HEK293 (cell line): ENCODE data around the gene SH3GL1.
A peak's percentile ranks its signal among the peaks of the same experiment; 100 is the strongest.

ENCODE experiments used
- GLI4 ChIP-seq: fragments of 450-650 bp; formaldehyde crosslinking; IDR thresholded peaks from 2 replicates; pipeline ENCODE4 v1.5.1; 2016; ENCODE audit warnings: missing biosample characterization, missing genetic modification characterization
- KLF10 ChIP-seq: fragments of 450-650 bp; IDR thresholded peaks from 2 replicates; pipeline ENCODE4 v1.5.1; 2018; ENCODE audit warnings: missing biosample characterization, mild to moderate bottlenecking, missing genetic modification characterization
- SCRT1 ChIP-seq: fragments of 450-650 bp; formaldehyde crosslinking; IDR thresholded peaks from 2 replicates; pipeline ENCODE4 v1.5.1; 2016; ENCODE audit warnings: missing biosample characterization, missing genetic modification characterization, borderline replicate concordance
- WT1 ChIP-seq: fragments of 450-650 bp; formaldehyde crosslinking; IDR thresholded peaks from 2 replicates; pipeline ENCODE4 v1.5.1; 2016; ENCODE audit warnings: missing biosample characterization, missing genetic modification characterization
- ZBTB1 ChIP-seq: fragments of 450-650 bp; formaldehyde crosslinking; IDR thresholded peaks from 2 replicates; pipeline ENCODE4 v1.5.1; 2016; ENCODE audit warnings: missing biosample characterization, missing genetic modification characterization
- ZBTB20 ChIP-seq: fragments of 450-650 bp; formaldehyde crosslinking; IDR thresholded peaks from 2 replicates; pipeline ENCODE4 v1.5.1; 2016; ENCODE audit warnings: missing biosample characterization, missing genetic modification characterization
- ZBTB8A ChIP-seq: fragments of 450-650 bp; formaldehyde crosslinking; IDR thresholded peaks from 2 replicates; pipeline ENCODE4 v1.5.1; 2016; ENCODE audit warnings: missing biosample characterization, missing genetic modification characterization
- ZFHX2 ChIP-seq: fragments of 450-650 bp; formaldehyde crosslinking; conservative IDR thresholded peaks from 2 replicates; pipeline ENCODE4 v1.5.1; 2016; ENCODE audit warnings: missing biosample characterization, missing genetic modification characterization
- ZFP69B ChIP-seq: fragments of 450-650 bp; formaldehyde crosslinking; IDR thresholded peaks from 2 replicates; pipeline ENCODE4 v1.5.1; 2016; ENCODE audit warnings: missing biosample characterization, missing genetic modification characterization
- ZNF140 ChIP-seq: fragments of 450-650 bp; formaldehyde crosslinking; IDR thresholded peaks from 2 replicates; pipeline ENCODE4 v1.5.1; 2016; ENCODE audit warnings: missing biosample characterization, missing genetic modification characterization
- ZNF184 ChIP-seq: fragments of 450-650 bp; IDR thresholded peaks from 2 replicates; pipeline ENCODE4 v1.5.1; 2018; ENCODE audit warnings: missing biosample characterization, mild to moderate bottlenecking, missing genetic modification characterization
- ZNF341 ChIP-seq: fragments of 450-650 bp; formaldehyde crosslinking; IDR thresholded peaks from 2 replicates; pipeline ENCODE4; 2016; ENCODE audit warnings: low read depth, missing biosample characterization, missing genetic modification characterization
- ZNF37A ChIP-seq: fragments of 450-650 bp; IDR thresholded peaks from 2 replicates; pipeline ENCODE4 v1.5.1; 2018; ENCODE audit warnings: missing biosample characterization, missing genetic modification characterization
- ZNF433 ChIP-seq: fragments of 450-650 bp; formaldehyde crosslinking; IDR thresholded peaks from 2 replicates; pipeline ENCODE4 v1.5.1; 2016; ENCODE audit warnings: missing biosample characterization, missing genetic modification characterization, low read depth
- ZNF521 ChIP-seq: fragments of 450-650 bp; formaldehyde crosslinking; IDR thresholded peaks from 2 replicates; pipeline ENCODE4 v1.5.1; 2017; ENCODE audit warnings: missing biosample characterization, mild to moderate bottlenecking, missing genetic modification characterization
- ZNF558 ChIP-seq: fragments of 450-650 bp; formaldehyde crosslinking; IDR thresholded peaks from 2 replicates; pipeline ENCODE4 v1.5.1; 2016; ENCODE audit warnings: missing biosample characterization, missing genetic modification characterization
- ZNF707 ChIP-seq: fragments of 450-650 bp; formaldehyde crosslinking; IDR thresholded peaks from 2 replicates; pipeline ENCODE4 v1.5.1; 2016; ENCODE audit warnings: missing biosample characterization, missing genetic modification characterization
- TF ChIP-seq, protein P1 (sequence below): fragments of 450-650 bp; formaldehyde crosslinking; IDR thresholded peaks from 2 replicates; pipeline ENCODE4 v1.5.1; 2016; ENCODE audit warnings: missing biosample characterization, missing genetic modification characterization, borderline replicate concordance
- TF ChIP-seq, protein P2 (sequence below): fragments of 450-650 bp; formaldehyde crosslinking; IDR thresholded peaks from 2 replicates; pipeline ENCODE4 v1.5.1; 2016; ENCODE audit warnings: missing biosample characterization, missing genetic modification characterization
- TF ChIP-seq, protein P3 (sequence below): fragments of 450-650 bp; formaldehyde crosslinking; IDR thresholded peaks from 2 replicates; pipeline ENCODE4 v1.5.1; 2016; ENCODE audit warnings: missing biosample characterization, missing genetic modification characterization
- TF ChIP-seq, protein P4 (sequence below): fragments of 450-650 bp; formaldehyde crosslinking; IDR thresholded peaks from 2 replicates; pipeline ENCODE4 v1.5.1; 2017; ENCODE audit warnings: missing biosample characterization, mild to moderate bottlenecking, missing genetic modification characterization, moderate library complexity
- TF ChIP-seq, protein P5 (sequence below): fragments of 450-650 bp; formaldehyde crosslinking; IDR thresholded peaks from 2 replicates; pipeline ENCODE4 v1.5.1; 2016; ENCODE audit warnings: missing biosample characterization, missing genetic modification characterization

The SH3GL1 gene

DNA sequence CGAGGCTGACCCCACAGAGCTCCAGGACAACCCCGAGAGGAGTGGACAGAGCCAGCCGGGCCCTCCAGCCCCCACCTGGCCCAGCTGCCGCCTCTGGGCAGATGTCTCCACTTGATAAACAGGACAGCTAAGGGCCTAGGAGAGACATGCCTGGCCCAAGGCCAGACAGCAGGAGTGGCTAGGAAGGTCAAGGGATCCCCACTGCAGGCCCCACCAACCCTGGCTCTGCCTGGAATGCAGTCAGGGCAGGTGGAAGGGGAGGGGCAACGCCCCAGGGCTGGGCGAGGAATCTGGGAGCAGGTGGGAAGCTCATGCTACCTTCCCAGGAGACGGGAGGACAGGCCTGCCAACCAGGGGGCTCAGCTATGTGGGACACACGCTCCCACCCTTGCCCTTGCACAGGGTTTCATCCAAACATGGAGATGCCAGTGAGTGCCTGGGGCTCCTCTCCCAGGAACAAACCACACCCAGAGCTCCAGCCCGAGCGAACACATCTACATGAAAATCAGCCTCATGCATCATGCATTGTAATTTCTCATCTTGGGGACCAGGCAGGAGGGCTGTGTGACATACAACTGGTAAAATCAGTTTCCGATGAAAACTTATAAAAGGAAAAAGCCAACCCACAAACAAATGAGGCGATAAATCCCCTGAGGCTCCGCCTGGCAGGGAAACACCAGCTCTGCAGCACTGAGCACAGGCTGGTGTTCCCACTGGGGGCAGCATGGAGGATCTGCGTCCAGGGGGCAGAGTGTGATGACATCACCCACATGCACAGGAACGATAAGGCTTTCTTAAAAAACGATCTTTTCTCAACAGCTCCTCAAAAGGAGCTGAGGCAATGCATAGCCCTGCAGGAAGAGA, 25.0 kb downstream of the SH3GL1 start (continued):
- peak; percentile 24; the same call in 1 of the 2 replicates for TF ChIP-seq ZBTB20
- TF ChIP-seq WT1 (tag by site-specific recombination), result no peak
- TF ChIP-seq ZNF37A (tag by site-specific recombination), result no peak
- TF ChIP-seq, protein P1, sequence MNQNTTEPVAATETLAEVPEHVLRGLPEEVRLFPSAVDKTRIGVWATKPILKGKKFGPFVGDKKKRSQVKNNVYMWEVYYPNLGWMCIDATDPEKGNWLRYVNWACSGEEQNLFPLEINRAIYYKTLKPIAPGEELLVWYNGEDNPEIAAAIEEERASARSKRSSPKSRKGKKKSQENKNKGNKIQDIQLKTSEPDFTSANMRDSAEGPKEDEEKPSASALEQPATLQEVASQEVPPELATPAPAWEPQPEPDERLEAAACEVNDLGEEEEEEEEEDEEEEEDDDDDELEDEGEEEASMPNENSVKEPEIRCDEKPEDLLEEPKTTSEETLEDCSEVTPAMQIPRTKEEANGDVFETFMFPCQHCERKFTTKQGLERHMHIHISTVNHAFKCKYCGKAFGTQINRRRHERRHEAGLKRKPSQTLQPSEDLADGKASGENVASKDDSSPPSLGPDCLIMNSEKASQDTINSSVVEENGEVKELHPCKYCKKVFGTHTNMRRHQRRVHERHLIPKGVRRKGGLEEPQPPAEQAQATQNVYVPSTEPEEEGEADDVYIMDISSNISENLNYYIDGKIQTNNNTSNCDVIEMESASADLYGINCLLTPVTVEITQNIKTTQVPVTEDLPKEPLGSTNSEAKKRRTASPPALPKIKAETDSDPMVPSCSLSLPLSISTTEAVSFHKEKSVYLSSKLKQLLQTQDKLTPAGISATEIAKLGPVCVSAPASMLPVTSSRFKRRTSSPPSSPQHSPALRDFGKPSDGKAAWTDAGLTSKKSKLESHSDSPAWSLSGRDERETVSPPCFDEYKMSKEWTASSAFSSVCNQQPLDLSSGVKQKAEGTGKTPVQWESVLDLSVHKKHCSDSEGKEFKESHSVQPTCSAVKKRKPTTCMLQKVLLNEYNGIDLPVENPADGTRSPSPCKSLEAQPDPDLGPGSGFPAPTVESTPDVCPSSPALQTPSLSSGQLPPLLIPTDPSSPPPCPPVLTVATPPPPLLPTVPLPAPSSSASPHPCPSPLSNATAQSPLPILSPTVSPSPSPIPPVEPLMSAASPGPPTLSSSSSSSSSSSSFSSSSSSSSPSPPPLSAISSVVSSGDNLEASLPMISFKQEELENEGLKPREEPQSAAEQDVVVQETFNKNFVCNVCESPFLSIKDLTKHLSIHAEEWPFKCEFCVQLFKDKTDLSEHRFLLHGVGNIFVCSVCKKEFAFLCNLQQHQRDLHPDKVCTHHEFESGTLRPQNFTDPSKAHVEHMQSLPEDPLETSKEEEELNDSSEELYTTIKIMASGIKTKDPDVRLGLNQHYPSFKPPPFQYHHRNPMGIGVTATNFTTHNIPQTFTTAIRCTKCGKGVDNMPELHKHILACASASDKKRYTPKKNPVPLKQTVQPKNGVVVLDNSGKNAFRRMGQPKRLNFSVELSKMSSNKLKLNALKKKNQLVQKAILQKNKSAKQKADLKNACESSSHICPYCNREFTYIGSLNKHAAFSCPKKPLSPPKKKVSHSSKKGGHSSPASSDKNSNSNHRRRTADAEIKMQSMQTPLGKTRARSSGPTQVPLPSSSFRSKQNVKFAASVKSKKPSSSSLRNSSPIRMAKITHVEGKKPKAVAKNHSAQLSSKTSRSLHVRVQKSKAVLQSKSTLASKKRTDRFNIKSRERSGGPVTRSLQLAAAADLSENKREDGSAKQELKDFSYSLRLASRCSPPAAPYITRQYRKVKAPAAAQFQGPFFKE (tag by site-specific recombination), result no peak
- TF ChIP-seq SCRT1 (tag by site-specific recombination), result no peak
- no peak for TF ChIP-seq ZNF341
- no peak for TF ChIP-seq ZBTB1 (tag by site-specific recombination)
- TF ChIP-seq, protein P2, sequence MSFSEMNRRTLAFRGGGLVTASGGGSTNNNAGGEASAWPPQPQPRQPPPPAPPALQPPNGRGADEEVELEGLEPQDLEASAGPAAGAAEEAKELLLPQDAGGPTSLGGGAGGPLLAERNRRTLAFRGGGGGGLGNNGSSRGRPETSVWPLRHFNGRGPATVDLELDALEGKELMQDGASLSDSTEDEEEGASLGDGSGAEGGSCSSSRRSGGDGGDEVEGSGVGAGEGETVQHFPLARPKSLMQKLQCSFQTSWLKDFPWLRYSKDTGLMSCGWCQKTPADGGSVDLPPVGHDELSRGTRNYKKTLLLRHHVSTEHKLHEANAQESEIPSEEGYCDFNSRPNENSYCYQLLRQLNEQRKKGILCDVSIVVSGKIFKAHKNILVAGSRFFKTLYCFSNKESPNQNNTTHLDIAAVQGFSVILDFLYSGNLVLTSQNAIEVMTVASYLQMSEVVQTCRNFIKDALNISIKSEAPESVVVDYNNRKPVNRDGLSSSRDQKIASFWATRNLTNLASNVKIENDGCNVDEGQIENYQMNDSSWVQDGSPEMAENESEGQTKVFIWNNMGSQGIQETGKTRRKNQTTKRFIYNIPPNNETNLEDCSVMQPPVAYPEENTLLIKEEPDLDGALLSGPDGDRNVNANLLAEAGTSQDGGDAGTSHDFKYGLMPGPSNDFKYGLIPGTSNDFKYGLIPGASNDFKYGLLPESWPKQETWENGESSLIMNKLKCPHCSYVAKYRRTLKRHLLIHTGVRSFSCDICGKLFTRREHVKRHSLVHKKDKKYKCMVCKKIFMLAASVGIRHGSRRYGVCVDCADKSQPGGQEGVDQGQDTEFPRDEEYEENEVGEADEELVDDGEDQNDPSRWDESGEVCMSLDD (tag by site-specific recombination), result 0 out of 2 replicates have a peak, but pooled peaks have one; percentile 24
- TF ChIP-seq, protein P3, sequence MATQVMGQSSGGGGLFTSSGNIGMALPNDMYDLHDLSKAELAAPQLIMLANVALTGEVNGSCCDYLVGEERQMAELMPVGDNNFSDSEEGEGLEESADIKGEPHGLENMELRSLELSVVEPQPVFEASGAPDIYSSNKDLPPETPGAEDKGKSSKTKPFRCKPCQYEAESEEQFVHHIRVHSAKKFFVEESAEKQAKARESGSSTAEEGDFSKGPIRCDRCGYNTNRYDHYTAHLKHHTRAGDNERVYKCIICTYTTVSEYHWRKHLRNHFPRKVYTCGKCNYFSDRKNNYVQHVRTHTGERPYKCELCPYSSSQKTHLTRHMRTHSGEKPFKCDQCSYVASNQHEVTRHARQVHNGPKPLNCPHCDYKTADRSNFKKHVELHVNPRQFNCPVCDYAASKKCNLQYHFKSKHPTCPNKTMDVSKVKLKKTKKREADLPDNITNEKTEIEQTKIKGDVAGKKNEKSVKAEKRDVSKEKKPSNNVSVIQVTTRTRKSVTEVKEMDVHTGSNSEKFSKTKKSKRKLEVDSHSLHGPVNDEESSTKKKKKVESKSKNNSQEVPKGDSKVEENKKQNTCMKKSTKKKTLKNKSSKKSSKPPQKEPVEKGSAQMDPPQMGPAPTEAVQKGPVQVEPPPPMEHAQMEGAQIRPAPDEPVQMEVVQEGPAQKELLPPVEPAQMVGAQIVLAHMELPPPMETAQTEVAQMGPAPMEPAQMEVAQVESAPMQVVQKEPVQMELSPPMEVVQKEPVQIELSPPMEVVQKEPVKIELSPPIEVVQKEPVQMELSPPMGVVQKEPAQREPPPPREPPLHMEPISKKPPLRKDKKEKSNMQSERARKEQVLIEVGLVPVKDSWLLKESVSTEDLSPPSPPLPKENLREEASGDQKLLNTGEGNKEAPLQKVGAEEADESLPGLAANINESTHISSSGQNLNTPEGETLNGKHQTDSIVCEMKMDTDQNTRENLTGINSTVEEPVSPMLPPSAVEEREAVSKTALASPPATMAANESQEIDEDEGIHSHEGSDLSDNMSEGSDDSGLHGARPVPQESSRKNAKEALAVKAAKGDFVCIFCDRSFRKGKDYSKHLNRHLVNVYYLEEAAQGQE (tag by site-specific recombination), result no peak
- no peak for TF ChIP-seq GLI4 (tag by site-specific recombination)
- TF ChIP-seq ZNF521 (tag by site-specific recombination), result no peak
- TF ChIP-seq ZFP69B (tag by site-specific recombination), result no peak
- TF ChIP-seq, protein P4, sequence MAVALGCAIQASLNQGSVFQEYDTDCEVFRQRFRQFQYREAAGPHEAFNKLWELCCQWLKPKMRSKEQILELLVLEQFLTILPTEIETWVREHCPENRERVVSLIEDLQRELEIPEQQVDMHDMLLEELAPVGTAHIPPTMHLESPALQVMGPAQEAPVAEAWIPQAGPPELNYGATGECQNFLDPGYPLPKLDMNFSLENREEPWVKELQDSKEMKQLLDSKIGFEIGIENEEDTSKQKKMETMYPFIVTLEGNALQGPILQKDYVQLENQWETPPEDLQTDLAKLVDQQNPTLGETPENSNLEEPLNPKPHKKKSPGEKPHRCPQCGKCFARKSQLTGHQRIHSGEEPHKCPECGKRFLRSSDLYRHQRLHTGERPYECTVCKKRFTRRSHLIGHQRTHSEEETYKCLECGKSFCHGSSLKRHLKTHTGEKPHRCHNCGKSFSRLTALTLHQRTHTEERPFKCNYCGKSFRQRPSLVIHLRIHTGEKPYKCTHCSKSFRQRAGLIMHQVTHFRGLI (tag by site-specific recombination), result no peak
- TF ChIP-seq ZNF140 (tag by site-specific recombination), result no peak
- TF ChIP-seq ZFHX2 (tag by site-specific recombination), result no peak
- no peak for TF ChIP-seq ZNF707 (tag by site-specific recombination)
- no peak for TF ChIP-seq ZNF433
- TF ChIP-seq, protein P5, sequence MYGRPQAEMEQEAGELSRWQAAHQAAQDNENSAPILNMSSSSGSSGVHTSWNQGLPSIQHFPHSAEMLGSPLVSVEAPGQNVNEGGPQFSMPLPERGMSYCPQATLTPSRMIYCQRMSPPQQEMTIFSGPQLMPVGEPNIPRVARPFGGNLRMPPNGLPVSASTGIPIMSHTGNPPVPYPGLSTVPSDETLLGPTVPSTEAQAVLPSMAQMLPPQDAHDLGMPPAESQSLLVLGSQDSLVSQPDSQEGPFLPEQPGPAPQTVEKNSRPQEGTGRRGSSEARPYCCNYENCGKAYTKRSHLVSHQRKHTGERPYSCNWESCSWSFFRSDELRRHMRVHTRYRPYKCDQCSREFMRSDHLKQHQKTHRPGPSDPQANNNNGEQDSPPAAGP (tag by site-specific recombination), result peak; percentile 16; the same call in 1 of the 2 replicates
- TF ChIP-seq ZNF558, result no peak
- TF ChIP-seq KLF10 (tag by site-specific recombination), result no peak
- no peak for TF ChIP-seq ZNF184 (tag by site-specific recombination)
- TF ChIP-seq ZBTB8A (tag by site-specific recombination), result no peak; the same call in 1 of the 2 replicates
